GM12878 (cell line): ENCODE measurements around the gene MAGI1.

ENCODE experiments used
- EGR1 ChIP-seq, 2 experiments: IDR thresholded peaks; 1 replicate in 1 of 2; 2 replicates in 1 of 2; pipeline ENCODE4 v1.6.1; 2011 to 2012; ENCODE audit warnings: low read depth in 2 of 2, low read length in 2 of 2, borderline replicate concordance in 1 of 2, mild to moderate bottlenecking in 1 of 2, moderate library complexity in 1 of 2
- EZH2 ChIP-seq: IDR thresholded peaks from 2 replicates; pipeline ENCODE4 v1.6.1; 2012; ENCODE audit warnings: low read depth, mild to moderate bottlenecking, control low read depth, inconsistent platforms, low read length, borderline replicate concordance; ENCODE audit not compliant: control insufficient read depth
- HDAC2 ChIP-seq: fragments of 200-600 bp; sonication (generic); IDR thresholded peaks from 2 replicates; pipeline ENCODE4 v1.6.1; 2017
- JUNB ChIP-seq: IDR thresholded peaks from 2 replicates; pipeline ENCODE4 v1.6.1; 2016; ENCODE audit warnings: antibody characterized with exemption, mild to moderate bottlenecking
- MXI1 ChIP-seq: fragments of 150-350 bp; IDR thresholded peaks from 2 replicates; pipeline ENCODE4 v1.6.1; 2011; ENCODE audit warnings: low read depth, mild to moderate bottlenecking, inconsistent platforms, low read length, improper control_type of control experiment
- POLR2A ChIP-seq: IDR thresholded peaks from 2 replicates; pipeline ENCODE4 v1.6.1; 2011; ENCODE audit warnings: low read depth, mild to moderate bottlenecking, low read length
- RAD21 ChIP-seq: IDR thresholded peaks from 2 replicates; pipeline ENCODE4 v1.6.1; 2011; ENCODE audit warnings: mild to moderate bottlenecking, low read depth, low read length, moderate library complexity; ENCODE audit not compliant: insufficient read depth
- ZSCAN29 ChIP-seq: fragments of 450-650 bp; IDR thresholded peaks from 2 replicates; pipeline ENCODE4 v1.6.1; 2017; ENCODE audit warnings: mild to moderate bottlenecking, moderate library complexity
- TF ChIP-seq, protein P1 (sequence below), 3 experiments: IDR thresholded peaks in 2 of 3; conservative IDR thresholded peaks in 1 of 3; 2 replicates each; pipeline ENCODE4 v1.5.1; 2011; ENCODE audit warnings: low read depth in 3 of 3, low read length in 3 of 3, mild to moderate bottlenecking in 3 of 3, control low read depth in 2 of 3, moderate library complexity in 2 of 3, inconsistent platforms in 1 of 3, mixed read lengths in 1 of 3; ENCODE audit not compliant: control insufficient read depth in 2 of 3, insufficient read depth in 1 of 3; ENCODE audit errors: extremely low read depth in 1 of 3
- TF ChIP-seq, protein P2 (sequence below): fragments of 450-650 bp; conservative IDR thresholded peaks from 2 replicates; pipeline ENCODE4 v1.6.1; 2017; ENCODE audit warnings: mild to moderate bottlenecking, moderate library complexity
- TF ChIP-seq, protein P3 (sequence below): fragments of 450-650 bp; formaldehyde crosslinking; IDR thresholded peaks from 2 replicates; pipeline ENCODE4 v1.4.0; 2022; ENCODE audit warnings: mild to moderate bottlenecking, moderate library complexity

DNA sequence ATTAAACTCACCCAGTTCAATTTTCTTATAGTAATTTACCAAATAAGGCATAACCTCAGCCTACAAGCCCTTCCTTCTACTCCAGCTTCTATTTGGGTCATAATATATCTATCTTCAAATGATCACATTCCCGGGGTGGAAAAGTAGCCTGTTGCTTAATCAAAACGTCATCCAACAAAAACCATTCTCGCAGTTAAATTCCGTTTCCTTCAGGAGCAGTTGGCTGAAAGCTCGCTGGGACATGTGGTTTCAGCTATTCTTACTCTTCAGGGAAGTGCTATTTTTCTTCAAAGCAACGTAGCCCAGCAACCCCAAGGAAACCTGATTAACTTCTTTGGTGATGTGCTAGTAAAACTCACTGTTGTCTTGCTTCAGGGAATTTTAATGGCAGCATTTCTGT lies 59.6 kb downstream of the MAGI1 start:
- TF ChIP-seq, protein P1, sequence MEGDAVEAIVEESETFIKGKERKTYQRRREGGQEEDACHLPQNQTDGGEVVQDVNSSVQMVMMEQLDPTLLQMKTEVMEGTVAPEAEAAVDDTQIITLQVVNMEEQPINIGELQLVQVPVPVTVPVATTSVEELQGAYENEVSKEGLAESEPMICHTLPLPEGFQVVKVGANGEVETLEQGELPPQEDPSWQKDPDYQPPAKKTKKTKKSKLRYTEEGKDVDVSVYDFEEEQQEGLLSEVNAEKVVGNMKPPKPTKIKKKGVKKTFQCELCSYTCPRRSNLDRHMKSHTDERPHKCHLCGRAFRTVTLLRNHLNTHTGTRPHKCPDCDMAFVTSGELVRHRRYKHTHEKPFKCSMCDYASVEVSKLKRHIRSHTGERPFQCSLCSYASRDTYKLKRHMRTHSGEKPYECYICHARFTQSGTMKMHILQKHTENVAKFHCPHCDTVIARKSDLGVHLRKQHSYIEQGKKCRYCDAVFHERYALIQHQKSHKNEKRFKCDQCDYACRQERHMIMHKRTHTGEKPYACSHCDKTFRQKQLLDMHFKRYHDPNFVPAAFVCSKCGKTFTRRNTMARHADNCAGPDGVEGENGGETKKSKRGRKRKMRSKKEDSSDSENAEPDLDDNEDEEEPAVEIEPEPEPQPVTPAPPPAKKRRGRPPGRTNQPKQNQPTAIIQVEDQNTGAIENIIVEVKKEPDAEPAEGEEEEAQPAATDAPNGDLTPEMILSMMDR (IDR thresholded peaks at IDR 0.05 in 2 of 3, conservative IDR thresholded peaks at IDR 0.05 in 1 of 3; ENCODE audit: control insufficient read depth in 2 of 3, extremely low read depth in 1 of 3, insufficient read depth in 1 of 3, low read depth in 3 of 3, low read length in 3 of 3), result no peak
- TF ChIP-seq EZH2 (no peak), POLR2A (no peak), RAD21 (no peak), MXI1 (no peak), EGR1 (IDR thresholded peaks at IDR 0.05; ENCODE audit: borderline replicate concordance in 1 of 2, low read depth in 2 of 2, low read length in 2 of 2) (no peak), ZSCAN29 (no peak), JUNB (no peak), HDAC2 (no peak)
- TF ChIP-seq, protein P2, sequence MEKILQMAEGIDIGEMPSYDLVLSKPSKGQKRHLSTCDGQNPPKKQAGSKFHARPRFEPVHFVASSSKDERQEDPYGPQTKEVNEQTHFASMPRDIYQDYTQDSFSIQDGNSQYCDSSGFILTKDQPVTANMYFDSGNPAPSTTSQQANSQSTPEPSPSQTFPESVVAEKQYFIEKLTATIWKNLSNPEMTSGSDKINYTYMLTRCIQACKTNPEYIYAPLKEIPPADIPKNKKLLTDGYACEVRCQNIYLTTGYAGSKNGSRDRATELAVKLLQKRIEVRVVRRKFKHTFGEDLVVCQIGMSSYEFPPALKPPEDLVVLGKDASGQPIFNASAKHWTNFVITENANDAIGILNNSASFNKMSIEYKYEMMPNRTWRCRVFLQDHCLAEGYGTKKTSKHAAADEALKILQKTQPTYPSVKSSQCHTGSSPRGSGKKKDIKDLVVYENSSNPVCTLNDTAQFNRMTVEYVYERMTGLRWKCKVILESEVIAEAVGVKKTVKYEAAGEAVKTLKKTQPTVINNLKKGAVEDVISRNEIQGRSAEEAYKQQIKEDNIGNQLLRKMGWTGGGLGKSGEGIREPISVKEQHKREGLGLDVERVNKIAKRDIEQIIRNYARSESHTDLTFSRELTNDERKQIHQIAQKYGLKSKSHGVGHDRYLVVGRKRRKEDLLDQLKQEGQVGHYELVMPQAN, result no peak
- TF ChIP-seq, protein P3, sequence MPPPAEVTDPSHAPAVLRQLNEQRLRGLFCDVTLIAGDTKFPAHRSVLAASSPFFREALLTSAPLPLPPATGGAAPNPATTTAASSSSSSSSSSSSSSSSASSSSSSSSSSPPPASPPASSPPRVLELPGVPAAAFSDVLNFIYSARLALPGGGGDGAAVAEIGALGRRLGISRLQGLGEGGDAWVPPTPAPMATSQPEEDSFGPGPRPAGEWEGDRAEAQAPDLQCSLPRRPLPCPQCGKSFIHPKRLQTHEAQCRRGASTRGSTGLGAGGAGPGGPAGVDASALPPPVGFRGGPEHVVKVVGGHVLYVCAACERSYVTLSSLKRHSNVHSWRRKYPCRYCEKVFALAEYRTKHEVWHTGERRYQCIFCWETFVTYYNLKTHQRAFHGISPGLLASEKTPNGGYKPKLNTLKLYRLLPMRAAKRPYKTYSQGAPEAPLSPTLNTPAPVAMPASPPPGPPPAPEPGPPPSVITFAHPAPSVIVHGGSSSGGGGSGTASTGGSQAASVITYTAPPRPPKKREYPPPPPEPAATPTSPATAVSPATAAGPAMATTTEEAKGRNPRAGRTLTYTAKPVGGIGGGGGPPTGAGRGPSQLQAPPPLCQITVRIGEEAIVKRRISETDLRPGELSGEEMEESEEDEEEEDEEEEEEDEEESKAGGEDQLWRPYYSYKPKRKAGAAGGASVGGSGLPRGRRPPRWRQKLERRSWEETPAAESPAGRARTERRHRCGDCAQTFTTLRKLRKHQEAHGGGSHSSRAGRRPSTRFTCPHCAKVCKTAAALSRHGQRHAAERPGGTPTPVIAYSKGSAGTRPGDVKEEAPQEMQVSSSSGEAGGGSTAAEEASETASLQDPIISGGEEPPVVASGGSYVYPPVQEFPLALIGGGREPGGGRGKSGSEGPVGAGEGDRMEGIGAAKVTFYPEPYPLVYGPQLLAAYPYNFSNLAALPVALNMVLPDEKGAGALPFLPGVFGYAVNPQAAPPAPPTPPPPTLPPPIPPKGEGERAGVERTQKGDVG (CRISPR knock-in tag), result no peak
